ENCODE measurements around the gene RFX8.
A peak's percentile ranks its signal among the peaks of the same experiment; 100 is the strongest.

Gene RFX8

GRCh38 chr2:101416609-101417008, 58.3 kb downstream of the RFX8 start:
- Histone ChIP-seq H4K20me1 (ENCODE audit: control insufficient read depth, insufficient read depth, low read depth, low read length) (no peaks in the 10 kb centered on the region), H3K36me3 (ENCODE audit: control insufficient read depth, low read length) (no peaks in the 10 kb centered on the region), H3K4me2 (ENCODE audit: low read length) (no peak overlapping the region), H3K9me3 (ENCODE audit: control insufficient read depth, insufficient read depth, low read length) (no peaks in the 10 kb centered on the region), H3K27me3 (ENCODE audit: control insufficient read depth, low read length) (peaks cover 2% of the 10 kb centered on the region; the same call in 1 of the 2 replicates), H3K9me2 (replicated peaks; ENCODE audit: control insufficient read depth, low read length) (no peaks in the 10 kb centered on the region), H3K4me3 (ENCODE audit: low read length) (no peak overlapping the region), H3K27ac (ENCODE audit: low read depth, low read length) (no peak overlapping the region), H3K4me1 (ENCODE audit: control insufficient read depth, low read length) (no peaks in the 10 kb centered on the region), H3K79me2 (ENCODE audit: control insufficient read depth, low read length) (no peaks in the 10 kb centered on the region), H3F3A (ENCODE audit: control insufficient read depth, insufficient read depth) (no peaks in the 10 kb centered on the region)
- no peak for TF ChIP-seq EZH2phosphoT487 (IDR thresholded peaks at IDR 0.05; ENCODE audit: borderline replicate concordance, low read length)
- TF ChIP-seq CTCF (IDR thresholded peaks at IDR 0.05; ENCODE audit: low read depth, low read length, poor library complexity, severe bottlenecking): no peak

GRCh38 chr2:101415884-101416283, 59.0 kb downstream of the RFX8 start:
- Histone ChIP-seq H3K27ac (ENCODE audit: low read depth, low read length) (no peak overlapping the region), H3K4me3 (ENCODE audit: low read length) (no peak overlapping the region), H3F3A (ENCODE audit: control insufficient read depth, insufficient read depth) (no peaks in the 10 kb centered on the region), H3K4me1 (ENCODE audit: control insufficient read depth, low read length) (no peaks in the 10 kb centered on the region), H3K9me2 (replicated peaks; ENCODE audit: control insufficient read depth, low read length) (no peaks in the 10 kb centered on the region), H3K27me3 (ENCODE audit: control insufficient read depth, low read length) (peaks cover 2% of the 10 kb centered on the region; the same call in 1 of the 2 replicates), H3K9me3 (ENCODE audit: control insufficient read depth, insufficient read depth, low read length) (no peaks in the 10 kb centered on the region), H3K79me2 (ENCODE audit: control insufficient read depth, low read length) (no peaks in the 10 kb centered on the region), H3K36me3 (ENCODE audit: control insufficient read depth, low read length) (no peaks in the 10 kb centered on the region), H4K20me1 (ENCODE audit: control insufficient read depth, insufficient read depth, low read depth, low read length) (no peaks in the 10 kb centered on the region), H3K4me2 (ENCODE audit: low read length) (no peak overlapping the region)
- TF ChIP-seq EZH2phosphoT487 (IDR thresholded peaks at IDR 0.05; ENCODE audit: borderline replicate concordance, low read length) (no peak), CTCF (IDR thresholded peaks at IDR 0.05; ENCODE audit: low read depth, low read length, poor library complexity, severe bottlenecking) (no peak)

- no peak overlapping the region for H3K4me3 ChIP-seq (ENCODE audit: low read length)
- H3K9me3 ChIP-seq (ENCODE audit: control insufficient read depth, insufficient read depth, low read length): no peaks in the 10 kb centered on the region
- H3K27me3 ChIP-seq (ENCODE audit: control insufficient read depth, low read length): peaks cover 2% of the 10 kb centered on the region; the same call in 1 of the 2 replicates
- no peaks in the 10 kb centered on the region for H3K79me2 ChIP-seq (ENCODE audit: control insufficient read depth, low read length)
- no peaks in the 10 kb centered on the region for H3K4me1 ChIP-seq (ENCODE audit: control insufficient read depth, low read length)
- no peaks in the 10 kb centered on the region for H3F3A ChIP-seq (ENCODE audit: control insufficient read depth, insufficient read depth)
- no peak for TF ChIP-seq EZH2phosphoT487 (IDR thresholded peaks at IDR 0.05; ENCODE audit: borderline replicate concordance, low read length)
- TF ChIP-seq CTCF (IDR thresholded peaks at IDR 0.05; ENCODE audit: low read depth, low read length, poor library complexity, severe bottlenecking): peak; percentile 16
- no peaks in the 10 kb centered on the region for H3K9me2 ChIP-seq (replicated peaks; ENCODE audit: control insufficient read depth, low read length)
- no peak overlapping the region for H3K27ac ChIP-seq (ENCODE audit: low read depth, low read length)
- H3K4me2 ChIP-seq (ENCODE audit: low read length): no peak overlapping the region
- H4K20me1 ChIP-seq (ENCODE audit: control insufficient read depth, insufficient read depth, low read depth, low read length): no peaks in the 10 kb centered on the region
- no peaks in the 10 kb centered on the region for H3K36me3 ChIP-seq (ENCODE audit: control insufficient read depth, low read length)
These were observed 59.7 kb downstream of the RFX8 start for GRCh38 chr2:101415220-101415619.

Measured in DOHH2 (cell line).